Heart left ventricle (tissue), 13 donors: ENCODE data around the gene SLC38A10.

Source experiments
- CTCF ChIP-seq, 12 donors: fragments of 200-600 bp; sonication (generic) in 4 of 12; IDR thresholded peaks; one replicate each; pipeline versions ENCODE4 v1.5.0 to v1.8.0; 2018 to 2022; ENCODE audit warnings: antibody characterized with exemption in 12 of 12, mild to moderate bottlenecking in 5 of 12
- POLR2A ChIP-seq, 2 donors: fragments of 450-650 bp; IDR thresholded peaks; one replicate each; pipeline ENCODE4 v1.6.1; 2017; ENCODE audit warnings: antibody characterized with exemption in 2 of 2, mild to moderate bottlenecking in 2 of 2, moderate library complexity in 2 of 2
- donor health status: ischemic (EF 13 %, LVEDD 7.1; RV severe dilation, severe dysfunction).
- donor health status: DM: no; HTN: yes; CAD: no.
- donor health status: DM: no; HTN: no; CAD: no.
- donor health status: ischemic (EF 25% LVEDD 6.9; RV normal size, moderate dysfunction).
- donor health status: ischemic (EF 25% LVEDD 5.7; RV mildly dilated, moderate dysfunction).
- donor health status: ischemic (EF 35%, LVEDD 5.7; RV mildly dilated, moderate dysfunction).
- donor health status: nonischemic (EF 11% LVEDD 7.7; RV severe dilation, severe dysfunction).
- donor health status: DM: yes; HTN: yes; CAD: no.
- donor health status: PGD.
- donor health status: ischemic (EF 29% LVEDD 5.4; RV normal size, mild dysfunction).
- donor health status: nonischemic (EF 23%, LVEDD 6.1; RV moderate dilation, normal function).

- TF ChIP-seq CTCF (IDR thresholded peaks at IDR 0.05) (no peak), POLR2A (IDR thresholded peaks at IDR 0.05) (no peak)
Measured at GRCh38 chr17:81335773-81336157, 40.7 kb upstream of the SLC38A10 start.
